Ovary (tissue), 9 donors: ENCODE data around the gene POLH. TPM values are rescaled to one million over a fixed set of nuclear protein-coding genes. Genes with fewer than 3 reads are reported as not detected.

Experiments
- DNase-seq, 5 donors: peaks; one replicate each; pipeline ENCODE4 v3.0.0-alpha.2; 2019 to 2020
- H3K27ac ChIP-seq, 2 donors: fragments of 200-600 bp; one replicate each; pipeline versions ENCODE4 v1.5.1 to v1.8.0; 2019 to 2022
- H3K27me3 ChIP-seq: fragments of 200-600 bp; one replicate; pipeline ENCODE4 v1.8.0; 2022
- H3K36me3 ChIP-seq: fragments of 200-600 bp; sonication (generic); one replicate; pipeline ENCODE4 v1.5.1; 2019
- H3K4me1 ChIP-seq: one replicate; pipeline ENCODE4 v1.8.1; 2013; ENCODE audit warnings: mild to moderate bottlenecking, moderate library complexity; ENCODE audit not compliant: insufficient read depth
- H3K4me3 ChIP-seq: fragments of 200-600 bp; sonication (generic); one replicate; pipeline ENCODE4 v1.5.1; 2017
- H3K9me3 ChIP-seq, 2 donors: fragments of 200-600 bp in 1 of 2; sonication (generic) in 1 of 2; one replicate each; pipeline versions ENCODE4 v1.5.1 to v1.8.1; 2013 to 2019; ENCODE audit warnings: mild to moderate bottlenecking in 1 of 2, moderate library complexity in 1 of 2
- EP300 ChIP-seq: sonication (generic); formaldehyde crosslinking; IDR thresholded peaks from one replicate; pipeline ENCODE4 v1.6.1; 2017; ENCODE audit warnings: antibody characterized with exemption
- POLR2A ChIP-seq: fragments of 450-650 bp; IDR thresholded peaks from one replicate; pipeline ENCODE4 v1.6.1; 2017; ENCODE audit warnings: antibody characterized with exemption, mild to moderate bottlenecking, moderate library complexity
- WGBS, 3 donors: extraction: QIAGEN DNeasy Blood & Tissue Kit in 1 of 3; methylation state at CpG; one replicate each; pipeline versions ENCODE4 v1.1.5 to v1.1.7; 2013 to 2017; 5-methylcytosine and 5-hydroxymethylcytosine counted together
- intact Hi-C, 4 donors: fragments of 100-400 bp; cut with DNase I; formaldehyde crosslinking; loops; one replicate each; pipeline versions ENCODE4 v1.11.0 to v1.15.1; 2022 to 2023
- polyA plus RNA-seq, 2 donors: library from polyadenylated mRNA; stranded (reverse); fragments of 200-250 nt in 1 of 2; fragments of 350-450 nt in 1 of 2; fragmentation: Illumina TruSeq in 1 of 2; extraction: RNeasy Lipid Tissue Mini Kit (QIAGEN cat#74804) in 1 of 2; gene quantifications; one replicate each; pipeline ENCODE4 v1.2.3, GENCODE V29; 2013 to 2014
- total RNA-seq, 7 donors: library from RNA; depleted of rRNA in 2 of 7; stranded (reverse); fragments of >200 nt in 2 of 7; fragmentation: NEBNext Ultra II Directional in 3 of 7; extraction: Animal tissue kit (Norgen Biotek cat#: 25700) in 3 of 7; gene quantifications; one replicate each; pipeline versions ENCODE4 v1.1.0 to v1.2.4, GENCODE V29; 2016 to 2023
- TF ChIP-seq, protein P1 (sequence below), 3 donors: fragments of 450-650 bp in 2 of 3; fragments of 200-600 bp in 1 of 3; IDR thresholded peaks; one replicate each; pipeline versions ENCODE4 v1.5.1 to v1.8.0; 2016 to 2022; ENCODE audit warnings: antibody characterized with exemption in 3 of 3, mild to moderate bottlenecking in 1 of 3
- donor health status: DM: no; HTN: no; CAD: no; lungs with moderate emphysema.
- donor health status: DM: no; HTN: no; CAD: no.
- donor health status: Bipolar disorder and iron deficiency.
- donor health status: DM: yes; HTN: yes; CAD: no.
- donor health status: DM: no; HTN: no; CAD: no.
- donor health status: DM: yes; HTN: yes; CAD: no.

POLH gene
- total and polyA plus RNA-seq, 9 donors, result 4.6 to 15.5 (median 8.6) TPM

- Histone ChIP-seq H3K27ac (no peak overlapping the region), H3K4me3 (no peak overlapping the region), H3K4me1 (peaks cover 4% of the 10 kb centered on the region), H3K36me3 (no peaks in the 10 kb centered on the region), H3K27me3 (no peaks in the 10 kb centered on the region), H3K9me3 (no peaks in the 10 kb centered on the region)
- WGBS, 3 donors, result 95% methylated on average over 10 of the region's 10 CpGs
- intact Hi-C loops, result no loop called here
- no peak for TF ChIP-seq EP300
- TF ChIP-seq POLR2A, result no peak
- TF ChIP-seq, protein P1, sequence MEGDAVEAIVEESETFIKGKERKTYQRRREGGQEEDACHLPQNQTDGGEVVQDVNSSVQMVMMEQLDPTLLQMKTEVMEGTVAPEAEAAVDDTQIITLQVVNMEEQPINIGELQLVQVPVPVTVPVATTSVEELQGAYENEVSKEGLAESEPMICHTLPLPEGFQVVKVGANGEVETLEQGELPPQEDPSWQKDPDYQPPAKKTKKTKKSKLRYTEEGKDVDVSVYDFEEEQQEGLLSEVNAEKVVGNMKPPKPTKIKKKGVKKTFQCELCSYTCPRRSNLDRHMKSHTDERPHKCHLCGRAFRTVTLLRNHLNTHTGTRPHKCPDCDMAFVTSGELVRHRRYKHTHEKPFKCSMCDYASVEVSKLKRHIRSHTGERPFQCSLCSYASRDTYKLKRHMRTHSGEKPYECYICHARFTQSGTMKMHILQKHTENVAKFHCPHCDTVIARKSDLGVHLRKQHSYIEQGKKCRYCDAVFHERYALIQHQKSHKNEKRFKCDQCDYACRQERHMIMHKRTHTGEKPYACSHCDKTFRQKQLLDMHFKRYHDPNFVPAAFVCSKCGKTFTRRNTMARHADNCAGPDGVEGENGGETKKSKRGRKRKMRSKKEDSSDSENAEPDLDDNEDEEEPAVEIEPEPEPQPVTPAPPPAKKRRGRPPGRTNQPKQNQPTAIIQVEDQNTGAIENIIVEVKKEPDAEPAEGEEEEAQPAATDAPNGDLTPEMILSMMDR (IDR thresholded peaks at IDR 0.05), result no peak
- DNase-seq, result peak in 1 of 5 donors; percentile 19
Measured at GRCh38 chr6:43622541-43622940, 46.6 kb downstream of the POLH start.

DNA sequence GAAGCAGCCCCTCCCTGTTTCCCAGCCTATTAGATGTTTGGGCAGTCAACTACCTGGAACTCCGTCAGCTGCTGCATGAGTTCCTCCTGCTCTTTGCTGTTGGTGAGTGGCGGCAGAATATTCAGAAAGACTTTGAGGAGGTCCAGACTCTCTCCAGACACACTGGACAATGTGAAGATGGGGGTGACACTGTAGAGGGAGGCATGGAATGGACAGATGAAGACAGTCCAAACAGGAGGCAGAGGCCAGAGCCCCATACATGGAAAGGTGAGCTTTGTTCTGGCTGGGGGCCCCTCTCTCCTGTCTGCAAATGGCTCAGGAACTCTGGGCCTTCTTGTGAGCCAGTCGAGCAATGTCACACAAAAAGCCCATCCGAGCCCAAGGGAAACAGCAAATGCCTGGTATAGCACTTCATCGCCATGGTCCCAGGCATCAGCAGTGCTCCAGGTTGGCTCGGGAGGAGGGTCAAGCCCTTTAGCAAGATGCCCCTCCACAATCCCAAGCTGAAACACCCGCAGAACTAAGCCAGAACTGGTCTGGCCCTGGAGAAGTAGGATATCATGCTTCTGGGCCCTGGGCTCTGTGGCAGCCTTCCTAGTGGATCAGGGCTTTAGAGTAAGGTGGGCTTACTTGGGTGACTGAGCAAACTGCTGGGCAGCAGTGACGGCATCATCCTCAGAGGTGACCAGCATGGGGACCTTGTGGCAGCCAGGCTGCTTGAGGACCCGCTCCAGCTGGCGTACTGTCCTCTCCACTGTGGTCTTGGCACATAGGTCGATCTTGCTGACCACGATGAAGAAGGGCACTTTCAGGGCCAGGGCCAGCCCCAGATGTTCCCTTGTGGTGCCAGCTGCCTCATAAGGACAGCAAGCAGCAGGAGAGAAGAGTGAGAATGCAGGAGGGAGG lies 48.1 kb downstream of the POLH start:
- no peaks in the 10 kb centered on the region for H3K36me3 ChIP-seq
- H3K27me3 ChIP-seq, result no peaks in the 10 kb centered on the region
- intact Hi-C loops, result no loop called here
- 84 to 89% (median 89%) methylated on average over 12 of the region's 12 CpGs for WGBS, 3 donors
- H3K27ac ChIP-seq, result no peak overlapping the region
- no peaks in the 10 kb centered on the region for H3K9me3 ChIP-seq
- TF ChIP-seq POLR2A, result no peak
- TF ChIP-seq, protein P1 (IDR thresholded peaks at IDR 0.05), result no peak
- no peak for TF ChIP-seq EP300
- no peak overlapping the region for H3K4me3 ChIP-seq
- H3K4me1 ChIP-seq, result peaks cover 6% of the 10 kb centered on the region
- peak in 1 of 5 donors; percentile 26 for DNase-seq

- TF ChIP-seq POLR2A (no peak), EP300 (no peak)
- TF ChIP-seq, protein P1 (IDR thresholded peaks at IDR 0.05), result no peak
- intact Hi-C loops, result no loop called here
- Histone ChIP-seq H3K36me3 (no peaks in the 10 kb centered on the region), H3K4me3 (no peak overlapping the region), H3K9me3 (no peaks in the 10 kb centered on the region), H3K27me3 (no peaks in the 10 kb centered on the region), H3K27ac (no peak overlapping the region), H3K4me1 (peaks cover 6% of the 10 kb centered on the region)
- WGBS, 3 donors, result 83 to 89% (median 88%) methylated on average over 7 of the region's 7 CpGs
- peak in 1 of 5 donors; percentile 35 for DNase-seq
Measured at GRCh38 chr6:43624786-43625288, 48.9 kb downstream of the POLH start.

DNA sequence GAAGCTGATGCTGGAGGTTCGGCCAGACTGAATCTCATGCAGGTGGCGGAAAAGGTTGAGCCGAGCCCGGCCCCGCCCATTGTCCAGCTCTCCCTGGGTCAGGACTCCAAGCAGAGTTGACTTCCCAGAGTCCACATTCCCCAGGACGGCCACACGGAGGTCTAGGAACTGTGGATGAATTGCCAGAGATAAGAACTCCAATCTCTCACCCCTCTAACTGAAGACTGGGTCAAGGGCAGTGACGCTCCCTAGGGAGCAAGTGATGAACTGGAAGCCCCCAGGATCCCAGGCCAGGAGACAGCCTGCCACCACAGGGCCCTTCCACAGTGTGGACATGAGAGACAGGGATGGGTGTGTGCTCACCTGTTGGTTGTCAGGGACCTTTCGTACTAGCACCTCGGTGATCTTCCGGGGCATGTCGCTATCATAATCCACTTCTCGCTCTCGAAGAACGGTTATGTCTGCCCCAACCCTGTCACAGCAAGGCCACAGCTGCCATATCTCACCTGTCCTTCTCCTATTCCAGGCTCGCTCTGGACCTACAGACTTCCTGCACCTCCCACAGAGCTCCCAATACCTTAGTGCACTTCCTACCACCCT lies 49.5 kb downstream of the POLH start:
- H3K4me3 ChIP-seq, result no peak overlapping the region
- intact Hi-C loops, result no loop called here
- no peak overlapping the region for H3K27ac ChIP-seq
- DNase-seq, result peak in 1 of 5 donors; percentile 33
- no peaks in the 10 kb centered on the region for H3K36me3 ChIP-seq
- H3K4me1 ChIP-seq, result peaks cover 6% of the 10 kb centered on the region
- no peaks in the 10 kb centered on the region for H3K9me3 ChIP-seq
- H3K27me3 ChIP-seq, result no peaks in the 10 kb centered on the region
- TF ChIP-seq, protein P1 (IDR thresholded peaks at IDR 0.05), result no peak
- TF ChIP-seq POLR2A (no peak), EP300 (no peak)
- 89 to 91% (median 90%) methylated on average over 16 of the region's 16 CpGs for WGBS, 3 donors
